ENCODE measurements around the gene UROS. TPM values are rescaled to one million over a fixed set of nuclear protein-coding genes. Genes with fewer than 3 reads are reported as not detected.

UROS gene
- total RNA-seq (60.4 and 75.0 TPM in 2 replicates), polyA plus RNA-seq (54.4 and 63.9 TPM in 2 replicates), polyA minus RNA-seq (ENCODE audit: low replicate concordance) (15.4 and 16.3 TPM in 2 replicates)
- polyA plus RNA-seq (2012), result 59.5 and 83.3 TPM in 2 replicates

GRCh38 chr10:125822878-125823662 is at the start of gene UROS, which contains the start of gene BCCIP:
UROS (minus strand) TSS chr10:125823258; CDS start chr10:125816499, 6,759 bp downstream.
BCCIP (plus strand) TSS chr10:125823546; CDS start chr10:125823558, 12 bp downstream.
- no peaks in the 10 kb centered on the region for H4K20me1 ChIP-seq (ENCODE audit: control insufficient read depth, extremely low read depth, insufficient read depth, low read length)
- peak within 1 kb of the TSS; percentile 100 for H2AFZ ChIP-seq (ENCODE audit: low read length)
- no peak for TF ChIP-seq CTCF (conservative IDR thresholded peaks at IDR 0.05 in 1 of 2, IDR thresholded peaks at IDR 0.05 in 1 of 2; ENCODE audit: low read depth in 1 of 2, low read length in 2 of 2)
- no peak for TF ChIP-seq EZH2 (IDR thresholded peaks at IDR 0.05; ENCODE audit: low read length, missing control alignments)
- peaks cover 46% of the 10 kb centered on the region for H3K79me2 ChIP-seq (ENCODE audit: control insufficient read depth, insufficient read depth, low read length)
- peaks cover 10% of the 10 kb centered on the region for H3K4me1 ChIP-seq (ENCODE audit: control insufficient read depth, extremely low read depth, insufficient read depth, low read length)
- peak within 1 kb of the TSS; percentile 100 for H3K27ac ChIP-seq (ENCODE audit: insufficient read depth, low read length)
- peak within 1 kb of the TSS; percentile 91 for H3K4me2 ChIP-seq (ENCODE audit: extremely low read depth, insufficient read depth, low read length)
- peak; percentile 82 to 91 for DNase-seq (ENCODE audit: low read depth in 2 of 2)
- no peaks in the 10 kb centered on the region for H3K27me3 ChIP-seq (ENCODE audit: control insufficient read depth, insufficient read depth, low read length)
- peaks cover 3% of the 10 kb centered on the region for H3K36me3 ChIP-seq (ENCODE audit: control insufficient read depth, insufficient read depth, low read length)
- no peaks in the 10 kb centered on the region for H3K9me3 ChIP-seq (ENCODE audit: control insufficient read depth, insufficient read depth, low read depth, low read length)
- peak within 1 kb of the TSS; percentile 64 to 99 (median 86) for H3K4me3 ChIP-seq (replicated peaks in 1 of 4; ENCODE audit: control extremely low read depth in 1 of 4, insufficient read depth in 1 of 4, low read depth in 3 of 4, low read length in 4 of 4)
- H3K9ac ChIP-seq (ENCODE audit: insufficient read depth, low read length), result peak within 1 kb of the TSS; percentile 96

GRCh38 chr10:125871338-125871737 is 48.3 kb upstream of the UROS start:
- no peaks in the 10 kb centered on the region for H3K9me3 ChIP-seq (ENCODE audit: control insufficient read depth, insufficient read depth, low read depth, low read length)
- H3K79me2 ChIP-seq (ENCODE audit: control insufficient read depth, insufficient read depth, low read length), result no peaks in the 10 kb centered on the region
- peak; percentile 34 to 59 for DNase-seq (ENCODE audit: low read depth in 2 of 2)
- H3K4me3 ChIP-seq (replicated peaks in 1 of 4; ENCODE audit: control extremely low read depth in 1 of 4, insufficient read depth in 1 of 4, low read depth in 3 of 4, low read length in 4 of 4), result no peak overlapping the region
- no peaks in the 10 kb centered on the region for H4K20me1 ChIP-seq (ENCODE audit: control insufficient read depth, extremely low read depth, insufficient read depth, low read length)
- no peaks in the 10 kb centered on the region for H3K27me3 ChIP-seq (ENCODE audit: control insufficient read depth, insufficient read depth, low read length)
- peaks cover 5% of the 10 kb centered on the region for H3K36me3 ChIP-seq (ENCODE audit: control insufficient read depth, insufficient read depth, low read length)
- TF ChIP-seq EZH2 (IDR thresholded peaks at IDR 0.05; ENCODE audit: low read length, missing control alignments), result no peak
- no peak for TF ChIP-seq CTCF (conservative IDR thresholded peaks at IDR 0.05 in 1 of 2, IDR thresholded peaks at IDR 0.05 in 1 of 2; ENCODE audit: low read depth in 1 of 2, low read length in 2 of 2)
- no peak overlapping the region for H3K9ac ChIP-seq (ENCODE audit: insufficient read depth, low read length)
- no peak overlapping the region for H3K27ac ChIP-seq (ENCODE audit: insufficient read depth, low read length)
- no peaks in the 10 kb centered on the region for H3K4me1 ChIP-seq (ENCODE audit: control insufficient read depth, extremely low read depth, insufficient read depth, low read length)
- no peak overlapping the region for H3K4me2 ChIP-seq (ENCODE audit: extremely low read depth, insufficient read depth, low read length)
- H2AFZ ChIP-seq (ENCODE audit: low read length), result no peak overlapping the region

- Histone ChIP-seq H3K79me2 (ENCODE audit: control insufficient read depth, insufficient read depth, low read length) (no peaks in the 10 kb centered on the region), H3K4me1 (ENCODE audit: control insufficient read depth, extremely low read depth, insufficient read depth, low read length) (no peaks in the 10 kb centered on the region), H4K20me1 (ENCODE audit: control insufficient read depth, extremely low read depth, insufficient read depth, low read length) (no peaks in the 10 kb centered on the region), H3K36me3 (ENCODE audit: control insufficient read depth, insufficient read depth, low read length) (peaks cover 7% of the 10 kb centered on the region), H3K27ac (ENCODE audit: insufficient read depth, low read length) (no peak overlapping the region), H3K27me3 (ENCODE audit: control insufficient read depth, insufficient read depth, low read length) (no peaks in the 10 kb centered on the region), H3K9me3 (ENCODE audit: control insufficient read depth, insufficient read depth, low read depth, low read length) (no peaks in the 10 kb centered on the region), H3K4me2 (ENCODE audit: extremely low read depth, insufficient read depth, low read length) (no peak overlapping the region), H3K4me3 (replicated peaks in 1 of 4; ENCODE audit: control extremely low read depth in 1 of 4, insufficient read depth in 1 of 4, low read depth in 3 of 4, low read length in 4 of 4) (no peak overlapping the region), H3K9ac (ENCODE audit: insufficient read depth, low read length) (no peak overlapping the region), H2AFZ (ENCODE audit: low read length) (no peak overlapping the region)
- peak; percentile 74 to 87 for TF ChIP-seq CTCF (conservative IDR thresholded peaks at IDR 0.05 in 1 of 2, IDR thresholded peaks at IDR 0.05 in 1 of 2; ENCODE audit: low read depth in 1 of 2, low read length in 2 of 2)
- no peak for TF ChIP-seq EZH2 (IDR thresholded peaks at IDR 0.05; ENCODE audit: low read length, missing control alignments)
- peak; percentile 57 to 66 for DNase-seq (ENCODE audit: low read depth in 2 of 2)
Observed at GRCh38 chr10:125868372-125868975, 45.4 kb upstream of the UROS start.

Measured in fibroblast of lung (primary cell).